ENCODE measurements around the gene KCNIP4. TPM values are rescaled to one million over a fixed set of nuclear protein-coding genes. Genes with fewer than 3 reads are reported as not detected.

The KCNIP4 gene
- total RNA-seq, 1 donor from 2014 or later = not detected

GRCh38 chr4:21888195-21888976 lies 60.2 kb downstream of the KCNIP4 start:
- Histone ChIP-seq H3K36me3 (no peaks in the 10 kb centered on the region), H3K4me3 (no peak overlapping the region), H3K27me3 (no peaks in the 10 kb centered on the region), H3K4me1 (no peaks in the 10 kb centered on the region), H3K27ac (no peak overlapping the region), H3K9me3 (no peaks in the 10 kb centered on the region)
- intact Hi-C loops (cut with DNase I) = no loop called here
- DNase-seq (no peak), ATAC-seq (no peak)
- TF ChIP-seq, protein P1, sequence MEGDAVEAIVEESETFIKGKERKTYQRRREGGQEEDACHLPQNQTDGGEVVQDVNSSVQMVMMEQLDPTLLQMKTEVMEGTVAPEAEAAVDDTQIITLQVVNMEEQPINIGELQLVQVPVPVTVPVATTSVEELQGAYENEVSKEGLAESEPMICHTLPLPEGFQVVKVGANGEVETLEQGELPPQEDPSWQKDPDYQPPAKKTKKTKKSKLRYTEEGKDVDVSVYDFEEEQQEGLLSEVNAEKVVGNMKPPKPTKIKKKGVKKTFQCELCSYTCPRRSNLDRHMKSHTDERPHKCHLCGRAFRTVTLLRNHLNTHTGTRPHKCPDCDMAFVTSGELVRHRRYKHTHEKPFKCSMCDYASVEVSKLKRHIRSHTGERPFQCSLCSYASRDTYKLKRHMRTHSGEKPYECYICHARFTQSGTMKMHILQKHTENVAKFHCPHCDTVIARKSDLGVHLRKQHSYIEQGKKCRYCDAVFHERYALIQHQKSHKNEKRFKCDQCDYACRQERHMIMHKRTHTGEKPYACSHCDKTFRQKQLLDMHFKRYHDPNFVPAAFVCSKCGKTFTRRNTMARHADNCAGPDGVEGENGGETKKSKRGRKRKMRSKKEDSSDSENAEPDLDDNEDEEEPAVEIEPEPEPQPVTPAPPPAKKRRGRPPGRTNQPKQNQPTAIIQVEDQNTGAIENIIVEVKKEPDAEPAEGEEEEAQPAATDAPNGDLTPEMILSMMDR (IDR thresholded peaks at IDR 0.05) = no peak

DNA sequence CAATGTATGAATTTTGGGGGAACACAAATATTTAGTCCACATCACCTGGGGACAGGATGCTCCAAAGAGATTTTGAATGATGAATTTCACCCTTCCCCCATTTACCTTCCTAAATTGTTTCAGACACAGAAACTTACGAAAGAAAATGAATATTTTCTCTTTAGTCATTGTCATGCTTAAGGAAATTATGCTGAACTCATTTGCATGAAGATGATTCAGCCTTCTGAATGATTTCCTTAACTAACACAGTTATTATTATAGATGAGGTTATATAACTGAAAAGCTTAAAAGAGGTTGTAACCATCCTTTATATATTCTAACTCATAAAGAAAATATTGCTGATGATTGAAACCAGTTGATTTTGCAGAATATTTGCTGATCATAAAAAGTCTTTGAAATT lies 61.1 kb downstream of the KCNIP4 start:
- intact Hi-C loops (cut with DNase I) = no loop called here
- H3K27me3 ChIP-seq = no peaks in the 10 kb centered on the region
- TF ChIP-seq, protein P1 (IDR thresholded peaks at IDR 0.05) = no peak
- H3K9me3 ChIP-seq = no peaks in the 10 kb centered on the region
- H3K27ac ChIP-seq = no peak overlapping the region
- ATAC-seq = no peak
- H3K4me3 ChIP-seq = no peak overlapping the region
- no peak for DNase-seq
- no peaks in the 10 kb centered on the region for H3K36me3 ChIP-seq
- H3K4me1 ChIP-seq = no peaks in the 10 kb centered on the region

GRCh38 chr4:21885770-21886169 lies 62.8 kb downstream of the KCNIP4 start:
- no peak overlapping the region for H3K27ac ChIP-seq
- no peak for DNase-seq
- H3K27me3 ChIP-seq = no peaks in the 10 kb centered on the region
- H3K36me3 ChIP-seq = no peaks in the 10 kb centered on the region
- TF ChIP-seq, protein P1 (IDR thresholded peaks at IDR 0.05) = no peak
- no peaks in the 10 kb centered on the region for H3K9me3 ChIP-seq
- intact Hi-C loops (cut with DNase I) = no loop called here
- H3K4me3 ChIP-seq = no peak overlapping the region
- ATAC-seq = no peak
- no peaks in the 10 kb centered on the region for H3K4me1 ChIP-seq

DNA sequence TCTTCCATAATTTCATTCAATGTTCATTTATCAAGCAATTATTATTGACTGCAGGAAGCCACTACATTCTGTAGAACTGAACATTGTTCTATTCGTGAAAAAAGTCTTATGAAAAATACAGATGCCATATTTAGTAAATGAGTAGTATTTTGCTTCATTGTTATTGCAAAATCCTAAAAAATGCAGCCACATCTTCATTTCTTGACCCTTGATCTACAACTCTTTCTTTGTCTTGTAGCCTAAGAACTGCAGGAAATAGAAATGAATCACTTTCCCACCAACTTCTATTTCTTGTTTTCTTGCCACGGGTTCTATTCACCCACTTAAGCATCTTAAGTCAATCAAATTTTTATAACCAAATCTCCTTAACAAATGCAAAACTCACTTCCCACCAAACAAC lies 63.3 kb downstream of the KCNIP4 start:
- TF ChIP-seq, protein P1 (IDR thresholded peaks at IDR 0.05) = no peak
- H3K4me3 ChIP-seq = no peak overlapping the region
- DNase-seq = no peak
- no peaks in the 10 kb centered on the region for H3K36me3 ChIP-seq
- no peaks in the 10 kb centered on the region for H3K27me3 ChIP-seq
- no peaks in the 10 kb centered on the region for H3K4me1 ChIP-seq
- no peaks in the 10 kb centered on the region for H3K9me3 ChIP-seq
- no peak for ATAC-seq
- intact Hi-C loops (cut with DNase I) = no loop called here
- no peak overlapping the region for H3K27ac ChIP-seq

DNA sequence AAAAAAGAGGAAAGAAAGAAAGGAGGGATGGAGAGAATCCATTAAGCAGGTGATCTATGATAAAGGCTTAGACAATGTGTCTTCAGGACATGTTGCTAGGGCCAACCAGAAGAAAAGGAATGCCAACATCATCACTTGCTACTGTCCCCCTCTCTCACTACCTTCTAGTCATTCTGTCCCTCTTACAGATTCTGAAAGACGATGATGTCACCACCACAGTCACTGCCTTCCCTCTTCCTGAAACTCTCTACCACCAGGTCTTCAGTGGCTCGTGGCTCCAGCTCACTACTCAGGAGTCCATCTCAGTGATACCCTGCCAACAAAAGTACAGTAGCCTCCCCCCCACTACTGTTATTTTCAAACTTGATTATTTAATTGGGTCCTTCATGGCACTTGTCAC lies 64.0 kb downstream of the KCNIP4 start:
- no peaks in the 10 kb centered on the region for H3K9me3 ChIP-seq
- no peaks in the 10 kb centered on the region for H3K27me3 ChIP-seq
- H3K36me3 ChIP-seq = no peaks in the 10 kb centered on the region
- intact Hi-C loops (cut with DNase I) = no loop called here
- no peaks in the 10 kb centered on the region for H3K4me1 ChIP-seq
- ATAC-seq (no peak), DNase-seq (no peak)
- H3K27ac ChIP-seq = no peak overlapping the region
- TF ChIP-seq, protein P1 (IDR thresholded peaks at IDR 0.05) = no peak
- no peak overlapping the region for H3K4me3 ChIP-seq

Data from upper lobe of right lung (tissue), 1 donor.